PFSK-1 (cell line): ENCODE data around the gene OLIG2.

Experiments used
- FOXP2 ChIP-seq: optimal IDR thresholded peaks from 2 replicates; pipeline ENCODE3; 2011; ENCODE audit warnings: borderline replicate concordance, control low read depth, inconsistent platforms; ENCODE audit not compliant: insufficient read depth; ENCODE audit errors: extremely low read length, extremely low read depth
- POLR2AphosphoS5 ChIP-seq: IDR thresholded peaks from 2 replicates; pipeline ENCODE4 v1.6.1; 2012; ENCODE audit warnings: low read depth, mild to moderate bottlenecking, control low read depth, low read length, moderate library complexity
- REST ChIP-seq, 2 experiments: IDR thresholded peaks; 2 replicates each; pipeline versions ENCODE4 v1.6.1 to v1.8.0; 2011 to 2012; ENCODE audit warnings: low read depth in 2 of 2, low read length in 2 of 2, control low read depth in 1 of 2, inconsistent platforms in 1 of 2, mild to moderate bottlenecking in 1 of 2, moderate library complexity in 1 of 2; ENCODE audit not compliant: insufficient read depth in 1 of 2
- SIN3A ChIP-seq: IDR thresholded peaks from 2 replicates; pipeline ENCODE4 v1.6.1; 2012; ENCODE audit warnings: mild to moderate bottlenecking, low read length, moderate library complexity, borderline replicate concordance; ENCODE audit not compliant: insufficient read depth

- TF ChIP-seq FOXP2 (no peak), REST (IDR thresholded peaks at IDR 0.05; ENCODE audit: insufficient read depth in 1 of 2, low read depth in 2 of 2, low read length in 2 of 2) (no peak), SIN3A (no peak), POLR2AphosphoS5 (no peak)
Measured at GRCh38 chr21:32976791-32977190, 48.9 kb upstream of the OLIG2 start.
